Osteoblast (primary cell): Measurements from ENCODE around the gene AGXT2. TPM values are rescaled to one million over a fixed set of nuclear protein-coding genes. Genes with fewer than 3 reads are reported as not detected.
"Not testable (repeated sequence)": the region's sequence is repeated elsewhere in the genome, so short reads cannot be mapped to it uniquely, and the experiment has no call there.

Experiments
- DNase-seq: peaks from one replicate; pipeline ENCODE4 v3.0.0; 2011; ENCODE audit warnings: low spot score, mixed read lengths; ENCODE audit not compliant: insufficient read length; ENCODE audit errors: missing footprints
- H2AFZ ChIP-seq: 2 replicates; pipeline ENCODE4 v1.6.0; 2011; ENCODE audit warnings: mild to moderate bottlenecking, low read length
- H3K27ac ChIP-seq: 2 replicates; pipeline ENCODE4 v1.5.1; 2011; ENCODE audit warnings: mild to moderate bottlenecking, low read depth, low read length, moderate library complexity
- H3K27me3 ChIP-seq: 2 replicates; pipeline ENCODE4 v1.6.0; 2012; ENCODE audit warnings: mild to moderate bottlenecking, control low read depth, inconsistent platforms, low read length, moderate library complexity; ENCODE audit not compliant: insufficient read depth
- H3K36me3 ChIP-seq: 2 replicates; pipeline ENCODE4 v1.5.1; 2011; ENCODE audit warnings: mild to moderate bottlenecking, low read length, control low read depth, moderate library complexity; ENCODE audit not compliant: insufficient read depth
- H3K4me1 ChIP-seq: 2 replicates; pipeline ENCODE4 v1.5.1; 2011; ENCODE audit warnings: mild to moderate bottlenecking, low read length, control low read depth, moderate library complexity; ENCODE audit not compliant: insufficient read depth
- H3K4me2 ChIP-seq: 2 replicates; pipeline ENCODE4 v1.6.0; 2011; ENCODE audit warnings: mild to moderate bottlenecking, low read length; ENCODE audit not compliant: insufficient read depth
- H3K4me3 ChIP-seq: fragments of 200-600 bp; sonication (generic); 3 replicates; pipeline ENCODE4 v1.5.1; 2012; ENCODE audit warnings: mild to moderate bottlenecking, low read length, inconsistent platforms; ENCODE audit not compliant: insufficient read depth
- H3K79me2 ChIP-seq: 2 replicates; pipeline ENCODE4 v1.6.0; 2012; ENCODE audit warnings: mild to moderate bottlenecking, low read length, control low read depth, inconsistent platforms; ENCODE audit not compliant: insufficient read depth
- H3K9me3 ChIP-seq: 2 replicates; pipeline ENCODE4 v1.5.1; 2011; ENCODE audit warnings: low read depth, low read length, control low read depth
- H4K20me1 ChIP-seq: 2 replicates; pipeline ENCODE4 v1.6.0; 2012; ENCODE audit warnings: mild to moderate bottlenecking, low read length, control low read depth; ENCODE audit not compliant: insufficient read depth
- total RNA-seq: library from RNA; depleted of rRNA; stranded (reverse); fragments of >200 nt; gene quantifications from 2 replicates; pipeline ENCODE4 v1.2.3, GENCODE V29; 2012
- TF ChIP-seq, protein P1 (sequence below): IDR thresholded peaks from 2 replicates; pipeline ENCODE4 v1.5.1; 2011; ENCODE audit warnings: mild to moderate bottlenecking, low read depth, low read length, moderate library complexity; ENCODE audit errors: extremely low read depth

AGXT2 gene
- total RNA-seq, 1 donor, result not detected

GRCh38 chr5:34978681-34979080, 69.1 kb downstream of the AGXT2 start:
- TF ChIP-seq, protein P1, sequence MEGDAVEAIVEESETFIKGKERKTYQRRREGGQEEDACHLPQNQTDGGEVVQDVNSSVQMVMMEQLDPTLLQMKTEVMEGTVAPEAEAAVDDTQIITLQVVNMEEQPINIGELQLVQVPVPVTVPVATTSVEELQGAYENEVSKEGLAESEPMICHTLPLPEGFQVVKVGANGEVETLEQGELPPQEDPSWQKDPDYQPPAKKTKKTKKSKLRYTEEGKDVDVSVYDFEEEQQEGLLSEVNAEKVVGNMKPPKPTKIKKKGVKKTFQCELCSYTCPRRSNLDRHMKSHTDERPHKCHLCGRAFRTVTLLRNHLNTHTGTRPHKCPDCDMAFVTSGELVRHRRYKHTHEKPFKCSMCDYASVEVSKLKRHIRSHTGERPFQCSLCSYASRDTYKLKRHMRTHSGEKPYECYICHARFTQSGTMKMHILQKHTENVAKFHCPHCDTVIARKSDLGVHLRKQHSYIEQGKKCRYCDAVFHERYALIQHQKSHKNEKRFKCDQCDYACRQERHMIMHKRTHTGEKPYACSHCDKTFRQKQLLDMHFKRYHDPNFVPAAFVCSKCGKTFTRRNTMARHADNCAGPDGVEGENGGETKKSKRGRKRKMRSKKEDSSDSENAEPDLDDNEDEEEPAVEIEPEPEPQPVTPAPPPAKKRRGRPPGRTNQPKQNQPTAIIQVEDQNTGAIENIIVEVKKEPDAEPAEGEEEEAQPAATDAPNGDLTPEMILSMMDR, result no peak
- H3K4me2 ChIP-seq, result no peak overlapping the region
- H3K27me3 ChIP-seq, result peaks cover 17% of the 10 kb centered on the region
- H3K27ac ChIP-seq, result no peak overlapping the region
- DNase-seq, result no peak
- no peak overlapping the region for H2AFZ ChIP-seq
- no peaks in the 10 kb centered on the region for H3K36me3 ChIP-seq
- H3K4me3 ChIP-seq, result no peak overlapping the region
- no peaks in the 10 kb centered on the region for H3K9me3 ChIP-seq
- no peaks in the 10 kb centered on the region for H3K79me2 ChIP-seq
- no peaks in the 10 kb centered on the region for H4K20me1 ChIP-seq
- H3K4me1 ChIP-seq, result no peaks in the 10 kb centered on the region

DNA sequence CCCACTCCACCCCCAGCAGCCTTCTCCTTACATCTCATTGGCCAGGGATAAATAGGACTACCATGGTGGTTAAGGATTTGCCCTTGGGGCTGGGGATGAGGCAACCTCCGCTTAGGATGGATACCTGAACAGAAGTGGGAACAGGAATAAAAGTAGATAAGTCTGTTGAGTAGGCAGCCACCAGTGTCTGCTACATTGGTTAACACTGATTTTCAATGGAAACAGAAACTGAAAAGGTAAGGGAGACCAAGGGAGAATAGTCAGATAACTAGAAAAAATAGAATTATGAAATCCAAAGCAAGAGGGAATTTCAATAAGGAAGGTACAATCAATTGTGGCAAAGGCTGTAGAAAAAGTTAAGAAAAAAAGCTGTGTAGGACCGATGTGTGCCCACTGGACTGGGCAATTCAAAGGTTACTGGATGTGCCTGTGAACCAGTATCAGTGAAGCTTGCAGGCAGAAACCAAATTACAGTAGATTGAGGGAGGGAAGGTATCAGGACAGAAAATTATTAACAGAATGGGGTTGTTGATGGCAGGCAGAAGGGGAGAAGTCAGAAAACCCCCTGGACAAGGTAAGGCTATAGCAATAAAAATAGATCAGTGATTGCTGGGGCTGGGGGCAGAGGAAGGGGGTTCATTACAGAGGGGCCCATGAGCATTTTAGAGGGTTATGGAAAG, 69.7 kb downstream of the AGXT2 start:
- H2AFZ ChIP-seq, result no peak overlapping the region
- H3K36me3 ChIP-seq, result no peaks in the 10 kb centered on the region
- no peak overlapping the region for H3K4me2 ChIP-seq
- no peak overlapping the region for H3K4me3 ChIP-seq
- no peaks in the 10 kb centered on the region for H4K20me1 ChIP-seq
- H3K79me2 ChIP-seq, result no peaks in the 10 kb centered on the region
- H3K27ac ChIP-seq, result no peak overlapping the region
- TF ChIP-seq, protein P1, result no peak
- no peaks in the 10 kb centered on the region for H3K4me1 ChIP-seq
- H3K27me3 ChIP-seq, result peaks cover 17% of the 10 kb centered on the region
- no peaks in the 10 kb centered on the region for H3K9me3 ChIP-seq
- DNase-seq, result no peak

- Histone ChIP-seq H2AFZ (no peak overlapping the region), H3K9me3 (no peaks in the 10 kb centered on the region), H4K20me1 (no peaks in the 10 kb centered on the region), H3K4me3 (no peak overlapping the region), H3K4me2 (no peak overlapping the region), H3K27me3 (peaks cover 17% of the 10 kb centered on the region), H3K36me3 (no peaks in the 10 kb centered on the region), H3K27ac (no peak overlapping the region), H3K4me1 (no peaks in the 10 kb centered on the region), H3K79me2 (no peaks in the 10 kb centered on the region)
- DNase-seq, result no peak
- TF ChIP-seq, protein P1, result no peak
These were observed 71.4 kb downstream of the AGXT2 start for GRCh38 chr5:34976347-34976746.

- H2AFZ ChIP-seq, DNase-seq, H3K79me2 ChIP-seq, H3K4me1 ChIP-seq, H3K4me2 ChIP-seq, H3K9me3 ChIP-seq, H3K27ac ChIP-seq, H3K36me3 ChIP-seq, H4K20me1 ChIP-seq, H3K27me3 ChIP-seq, H3K4me3 ChIP-seq: not testable (repeated sequence)
These were observed 76.1 kb downstream of the AGXT2 start for GRCh38 chr5:34971655-34972054.
